GM12892 (cell line): Measurements from ENCODE around the gene SCUBE1.

Experiments used
- POLR2A ChIP-seq: IDR thresholded peaks from 2 replicates; pipeline ENCODE4 v1.6.1; 2011; ENCODE audit warnings: low read depth, low read length, control low read depth
- POLR2AphosphoS5 ChIP-seq: IDR thresholded peaks from 2 replicates; pipeline ENCODE4 v1.6.1; 2011; ENCODE audit warnings: low read depth, low read length, control low read depth

DNA sequence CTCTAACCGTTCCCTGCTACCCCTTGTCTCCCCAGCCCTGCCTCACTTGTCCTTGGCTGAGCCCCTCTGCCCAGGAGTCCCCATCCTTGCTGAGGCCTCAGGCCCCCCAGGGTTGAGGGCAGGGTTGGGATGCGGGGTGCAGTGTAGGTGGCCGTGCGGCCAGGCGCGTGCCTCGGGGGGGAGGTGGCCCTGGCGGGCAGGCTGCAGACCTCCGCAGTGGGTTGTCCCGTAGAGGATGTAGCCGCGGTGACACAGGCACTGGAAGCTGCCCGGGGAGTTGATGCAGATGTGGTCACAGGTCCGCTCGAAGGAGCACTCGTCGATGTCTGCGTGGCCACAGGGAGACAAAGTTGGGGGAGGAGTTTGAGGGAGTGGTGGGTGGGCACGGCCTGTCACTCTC is 114.3 kb downstream of the SCUBE1 start:
- TF ChIP-seq POLR2AphosphoS5 (no peak), POLR2A (no peak)
